Nephron (organoid): ENCODE measurements around the gene FOXL3.
"Not testable (repeated sequence)": the region's sequence is repeated elsewhere in the genome, so short reads cannot be mapped to it uniquely, and the experiment has no call there.

Source experiments
- H3K27ac Mint-ChIP-seq, 3 experiments: 2 replicates each; pipeline ENCODE4 v1.8.0; 2020; ENCODE audit warnings: mixed read lengths in 3 of 3, mild to moderate bottlenecking in 2 of 3, moderate library complexity in 1 of 3
- H3K27me3 Mint-ChIP-seq: 2 replicates; pipeline ENCODE4 v1.8.0; 2021; ENCODE audit warnings: low read depth, mild to moderate bottlenecking, moderate library complexity, mixed read lengths
- H3K36me3 Mint-ChIP-seq: 2 replicates; pipeline ENCODE4 v1.8.0; 2020; ENCODE audit warnings: low read depth, mixed read lengths
- H3K4me1 Mint-ChIP-seq: 2 replicates; pipeline ENCODE4 v1.8.0; 2020; ENCODE audit warnings: mixed read lengths
- H3K4me3 Mint-ChIP-seq, 3 experiments: 2 replicates each; pipeline ENCODE4 v1.8.0; 2020; ENCODE audit warnings: mild to moderate bottlenecking in 3 of 3, mixed read lengths in 3 of 3, moderate library complexity in 2 of 3
- H3K9me3 Mint-ChIP-seq: 2 replicates; pipeline ENCODE4 v1.8.0; 2020; ENCODE audit warnings: mixed read lengths
- TF ChIP-seq, protein P1 (sequence below), 3 experiments: fragments of 200-600 bp; sonication (generic); IDR thresholded peaks; one replicate each; pipeline ENCODE4 v1.5.0; 2021; ENCODE audit warnings: antibody characterized with exemption in 3 of 3; ENCODE audit not compliant: unreplicated experiment in 3 of 3

The FOXL3 gene

DNA sequence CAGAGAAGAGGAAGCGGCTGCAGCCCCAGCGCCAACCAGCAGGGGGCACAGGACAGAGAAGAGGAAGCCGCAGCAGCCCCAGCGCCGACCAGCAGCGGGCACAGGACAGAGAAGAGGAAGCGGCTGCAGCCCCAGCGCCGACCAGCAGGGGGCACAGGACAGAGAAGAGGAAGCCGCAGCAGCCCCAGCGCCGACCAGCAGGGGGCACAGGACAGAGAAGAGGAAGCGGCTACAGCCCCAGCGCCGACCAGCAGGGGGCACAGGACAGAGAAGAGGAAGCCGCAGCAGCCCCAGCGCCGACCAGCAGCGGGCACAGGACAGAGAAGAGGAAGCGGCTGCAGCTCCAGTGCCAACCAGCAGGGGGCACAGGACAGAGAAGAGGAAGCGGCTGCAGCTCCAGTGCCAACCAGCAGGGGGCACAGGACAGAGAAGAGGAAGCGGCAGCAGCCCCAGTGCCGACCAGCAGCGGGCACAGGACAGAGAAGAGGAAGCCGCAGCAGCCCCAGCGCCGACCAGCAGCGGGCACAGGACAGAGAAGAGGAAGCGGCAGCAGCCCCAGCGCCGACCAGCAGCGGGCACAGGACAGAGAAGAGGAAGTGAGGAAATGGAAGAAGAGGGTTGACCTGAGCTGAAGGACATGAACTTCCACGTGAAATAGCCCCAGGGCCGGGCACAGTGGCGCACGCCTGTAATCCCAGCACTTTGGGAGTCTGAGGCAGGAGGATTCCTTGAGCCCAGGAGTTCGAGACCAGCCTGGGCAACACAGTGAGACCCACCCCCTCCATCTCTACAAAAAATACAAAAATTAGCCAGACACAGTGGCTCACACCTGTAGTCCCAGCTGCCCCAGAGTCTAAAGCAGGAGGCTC, 26.3 kb upstream of the FOXL3 start:
- H3K27ac Mint-ChIP-seq, H3K27me3 Mint-ChIP-seq, H3K4me3 Mint-ChIP-seq: not testable (repeated sequence)
- H3K9me3 Mint-ChIP-seq = peaks cover 20% of the 10 kb centered on the region
- H3K4me1 Mint-ChIP-seq = peaks cover 15% of the 10 kb centered on the region
- TF ChIP-seq, protein P1, sequence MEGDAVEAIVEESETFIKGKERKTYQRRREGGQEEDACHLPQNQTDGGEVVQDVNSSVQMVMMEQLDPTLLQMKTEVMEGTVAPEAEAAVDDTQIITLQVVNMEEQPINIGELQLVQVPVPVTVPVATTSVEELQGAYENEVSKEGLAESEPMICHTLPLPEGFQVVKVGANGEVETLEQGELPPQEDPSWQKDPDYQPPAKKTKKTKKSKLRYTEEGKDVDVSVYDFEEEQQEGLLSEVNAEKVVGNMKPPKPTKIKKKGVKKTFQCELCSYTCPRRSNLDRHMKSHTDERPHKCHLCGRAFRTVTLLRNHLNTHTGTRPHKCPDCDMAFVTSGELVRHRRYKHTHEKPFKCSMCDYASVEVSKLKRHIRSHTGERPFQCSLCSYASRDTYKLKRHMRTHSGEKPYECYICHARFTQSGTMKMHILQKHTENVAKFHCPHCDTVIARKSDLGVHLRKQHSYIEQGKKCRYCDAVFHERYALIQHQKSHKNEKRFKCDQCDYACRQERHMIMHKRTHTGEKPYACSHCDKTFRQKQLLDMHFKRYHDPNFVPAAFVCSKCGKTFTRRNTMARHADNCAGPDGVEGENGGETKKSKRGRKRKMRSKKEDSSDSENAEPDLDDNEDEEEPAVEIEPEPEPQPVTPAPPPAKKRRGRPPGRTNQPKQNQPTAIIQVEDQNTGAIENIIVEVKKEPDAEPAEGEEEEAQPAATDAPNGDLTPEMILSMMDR (IDR thresholded peaks at IDR 0.05; ENCODE audit: unreplicated experiment in 3 of 3) = peak; percentile 7 to 35 (median 15)
- H3K36me3 Mint-ChIP-seq = peaks cover 40% of the 10 kb centered on the region

DNA sequence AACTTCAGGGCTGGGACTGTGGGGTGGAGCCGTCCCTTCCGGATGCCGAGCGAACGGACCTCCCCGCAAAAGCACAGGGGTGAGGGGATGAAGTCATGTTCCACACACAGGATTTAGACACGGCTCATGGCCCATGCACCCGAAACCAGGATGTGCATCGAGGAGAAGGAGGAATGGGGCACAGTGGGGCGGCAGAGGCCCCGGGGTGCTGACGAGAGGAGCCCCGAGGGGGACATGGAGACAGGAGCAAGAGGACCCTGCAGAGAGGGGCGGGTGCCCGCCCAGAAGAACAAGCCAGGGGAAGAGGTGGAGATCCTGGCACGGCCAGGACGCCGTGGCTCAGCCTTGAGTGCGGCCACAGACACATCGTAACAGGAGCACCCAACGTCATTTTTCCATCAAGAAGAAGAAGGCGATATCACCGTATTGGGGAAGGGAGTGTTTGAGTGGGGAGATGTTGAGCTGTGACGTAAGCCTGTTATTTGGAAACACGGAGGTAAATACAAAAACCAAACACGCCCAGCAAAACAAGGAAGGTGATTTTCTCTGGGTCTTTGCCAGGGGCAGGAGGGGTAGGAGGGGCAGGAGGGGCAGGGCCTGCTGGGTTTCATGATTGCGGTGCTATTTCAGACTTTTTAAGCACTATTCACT, 25.3 kb upstream of the FOXL3 start:
- H3K9me3 Mint-ChIP-seq = peaks cover 19% of the 10 kb centered on the region
- H3K4me1 Mint-ChIP-seq = peaks cover 15% of the 10 kb centered on the region
- peak overlapping the region in 1 of 3 experiments; percentile 42 for H3K27ac Mint-ChIP-seq
- H3K36me3 Mint-ChIP-seq = peaks cover 31% of the 10 kb centered on the region
- peaks cover 10% of the 10 kb centered on the region for H3K27me3 Mint-ChIP-seq
- H3K4me3 Mint-ChIP-seq = no peak overlapping the region
- TF ChIP-seq, protein P1 (IDR thresholded peaks at IDR 0.05; ENCODE audit: unreplicated experiment in 3 of 3) = no peak

DNA sequence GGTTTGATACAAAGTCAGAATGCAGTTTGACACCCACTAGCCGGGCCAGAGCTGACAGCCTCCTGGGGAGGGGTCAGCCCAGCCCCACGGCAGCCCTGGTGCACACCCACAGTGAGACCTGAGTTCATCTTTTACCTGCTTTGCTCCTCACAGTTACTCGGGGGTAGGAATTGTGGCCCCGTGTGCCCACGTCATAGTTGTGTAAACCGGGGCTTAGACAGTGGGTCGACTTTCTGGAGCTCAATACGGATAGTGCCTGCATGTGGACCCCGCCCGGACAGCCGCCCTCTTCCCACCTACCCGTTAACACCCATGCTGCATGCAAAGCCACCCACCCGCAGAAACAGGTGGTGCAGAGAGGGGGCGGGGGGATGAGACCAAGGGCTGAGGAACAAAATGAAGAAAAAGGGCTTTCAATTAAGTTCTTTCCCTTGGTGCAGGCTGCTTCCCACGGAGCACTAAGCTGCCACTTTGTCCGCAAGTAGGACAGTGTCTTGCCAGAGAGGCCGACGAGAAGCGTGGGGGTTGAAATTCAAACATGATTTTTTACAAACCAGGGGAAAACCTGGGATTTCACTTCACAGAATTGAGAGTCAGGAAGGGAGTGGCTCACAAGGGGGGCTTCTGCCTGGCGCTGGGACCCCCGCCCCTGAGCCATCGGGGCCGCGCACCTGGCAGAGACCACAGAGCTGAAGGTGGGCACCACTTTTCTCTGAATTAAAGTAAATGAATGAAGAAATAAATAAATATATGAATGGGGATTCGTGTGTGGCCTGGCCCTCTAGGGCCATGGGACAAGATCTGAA, 24.6 kb upstream of the FOXL3 start:
- TF ChIP-seq, protein P1 (IDR thresholded peaks at IDR 0.05; ENCODE audit: unreplicated experiment in 3 of 3) = no peak
- Mint-ChIP-seq H3K27ac (peak overlapping the region in 2 of 3 experiments; percentile 33 to 38), H3K27me3 (peaks cover 10% of the 10 kb centered on the region)

DNA sequence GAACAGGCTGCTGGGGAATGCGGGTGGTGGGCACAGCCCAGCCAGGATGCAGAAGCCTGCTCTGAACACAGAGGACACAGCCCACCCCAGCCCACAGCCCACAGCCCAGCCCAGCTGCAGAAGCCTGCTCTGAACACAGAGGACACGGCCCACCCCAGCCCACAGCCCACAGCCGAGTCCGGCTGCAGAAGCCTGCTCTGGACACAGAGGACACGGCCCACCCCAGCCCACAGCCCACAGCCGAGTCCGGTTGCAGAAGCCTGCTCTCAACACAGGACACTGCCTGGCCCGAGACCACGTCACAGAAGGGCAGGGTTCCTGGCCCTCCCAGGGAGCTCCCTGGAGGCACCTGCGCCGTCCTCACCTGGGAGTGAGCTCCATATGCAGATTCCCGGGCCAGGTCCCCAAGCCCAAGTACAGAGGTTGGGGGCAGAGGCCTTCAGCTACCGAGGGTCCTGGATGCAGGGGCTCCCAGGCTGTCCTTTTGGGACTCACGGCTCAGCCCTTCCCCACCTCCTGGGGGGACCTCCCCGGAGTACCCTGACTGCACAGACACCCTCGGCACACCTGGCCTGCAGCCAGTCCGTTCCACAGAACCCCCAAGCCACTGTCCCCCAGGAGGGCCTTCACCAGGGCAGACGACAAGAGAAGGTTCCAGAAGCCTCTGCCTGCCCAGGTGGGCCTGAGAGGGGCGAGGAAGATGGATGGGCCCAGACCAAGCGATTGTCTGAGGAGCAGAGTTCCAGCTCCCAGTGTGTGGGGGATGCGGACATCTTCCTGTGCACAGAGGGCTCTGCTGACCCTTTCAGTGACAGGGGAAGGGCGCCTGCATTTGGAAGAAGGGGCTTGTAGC, 23.7 kb upstream of the FOXL3 start:
- H3K9me3 Mint-ChIP-seq = peaks cover 24% of the 10 kb centered on the region
- H3K27ac Mint-ChIP-seq = no peak overlapping the region
- no peak overlapping the region for H3K4me3 Mint-ChIP-seq
- peaks cover 15% of the 10 kb centered on the region for H3K4me1 Mint-ChIP-seq
- H3K27me3 Mint-ChIP-seq = peaks cover 10% of the 10 kb centered on the region
- peaks cover 19% of the 10 kb centered on the region for H3K36me3 Mint-ChIP-seq
- TF ChIP-seq, protein P1 (IDR thresholded peaks at IDR 0.05; ENCODE audit: unreplicated experiment in 3 of 3) = no peak

More for the DNA sequence above, 24.6 kb upstream of the FOXL3 start:
- H3K36me3 Mint-ChIP-seq = peaks cover 23% of the 10 kb centered on the region
- peaks cover 19% of the 10 kb centered on the region for H3K9me3 Mint-ChIP-seq
- H3K4me3 Mint-ChIP-seq = no peak overlapping the region
- H3K4me1 Mint-ChIP-seq = peaks cover 15% of the 10 kb centered on the region
